ENCODE data around the gene CAMK2B.

DNA sequence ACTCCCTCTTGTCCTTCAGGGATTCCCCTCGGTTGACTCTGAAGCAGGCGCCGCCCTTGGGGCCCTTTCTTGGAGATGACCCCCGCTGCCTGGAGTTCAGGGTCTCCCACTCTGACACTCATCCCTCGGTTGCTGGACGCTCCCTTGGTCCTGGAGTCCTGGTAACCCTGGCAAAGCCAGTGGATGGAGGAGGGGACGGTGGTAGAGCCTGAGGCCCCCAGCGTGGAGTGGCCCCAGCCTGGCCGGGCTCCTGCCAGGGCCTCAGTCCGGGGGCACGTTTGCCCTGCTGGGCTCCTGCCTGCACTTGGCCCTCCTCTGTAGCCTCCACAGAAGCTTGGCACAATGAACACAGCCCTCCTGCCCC is 9.3 kb upstream of the CAMK2B start:
- TF ChIP-seq, protein P1, sequence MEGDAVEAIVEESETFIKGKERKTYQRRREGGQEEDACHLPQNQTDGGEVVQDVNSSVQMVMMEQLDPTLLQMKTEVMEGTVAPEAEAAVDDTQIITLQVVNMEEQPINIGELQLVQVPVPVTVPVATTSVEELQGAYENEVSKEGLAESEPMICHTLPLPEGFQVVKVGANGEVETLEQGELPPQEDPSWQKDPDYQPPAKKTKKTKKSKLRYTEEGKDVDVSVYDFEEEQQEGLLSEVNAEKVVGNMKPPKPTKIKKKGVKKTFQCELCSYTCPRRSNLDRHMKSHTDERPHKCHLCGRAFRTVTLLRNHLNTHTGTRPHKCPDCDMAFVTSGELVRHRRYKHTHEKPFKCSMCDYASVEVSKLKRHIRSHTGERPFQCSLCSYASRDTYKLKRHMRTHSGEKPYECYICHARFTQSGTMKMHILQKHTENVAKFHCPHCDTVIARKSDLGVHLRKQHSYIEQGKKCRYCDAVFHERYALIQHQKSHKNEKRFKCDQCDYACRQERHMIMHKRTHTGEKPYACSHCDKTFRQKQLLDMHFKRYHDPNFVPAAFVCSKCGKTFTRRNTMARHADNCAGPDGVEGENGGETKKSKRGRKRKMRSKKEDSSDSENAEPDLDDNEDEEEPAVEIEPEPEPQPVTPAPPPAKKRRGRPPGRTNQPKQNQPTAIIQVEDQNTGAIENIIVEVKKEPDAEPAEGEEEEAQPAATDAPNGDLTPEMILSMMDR (IDR thresholded peaks at IDR 0.05) = no peak
- TF ChIP-seq EP300 (IDR thresholded peaks at IDR 0.05) (no peak), POLR2A (IDR thresholded peaks at IDR 0.05; ENCODE audit: low read depth) (no peak), POLR2AphosphoS5 (IDR thresholded peaks at IDR 0.05) (no peak)
